Retinal pigment epithelial cell (primary cell): ENCODE data around the gene SLC25A34.

Source experiments
- DNase-seq: peaks from one replicate; pipeline ENCODE4 v3.0.0-alpha.2; 2010; ENCODE audit warnings: low read depth
- H3K4me3 ChIP-seq: 2 replicates; pipeline ENCODE4 v1.5.1; 2011; ENCODE audit warnings: mild to moderate bottlenecking, low read length, control low read depth, moderate library complexity
- TF ChIP-seq, protein P1 (sequence below): conservative IDR thresholded peaks from 2 replicates; pipeline ENCODE4 v1.5.1; 2011; ENCODE audit warnings: low read depth, low read length, control low read depth, inconsistent platforms

The SLC25A34 gene

DNA sequence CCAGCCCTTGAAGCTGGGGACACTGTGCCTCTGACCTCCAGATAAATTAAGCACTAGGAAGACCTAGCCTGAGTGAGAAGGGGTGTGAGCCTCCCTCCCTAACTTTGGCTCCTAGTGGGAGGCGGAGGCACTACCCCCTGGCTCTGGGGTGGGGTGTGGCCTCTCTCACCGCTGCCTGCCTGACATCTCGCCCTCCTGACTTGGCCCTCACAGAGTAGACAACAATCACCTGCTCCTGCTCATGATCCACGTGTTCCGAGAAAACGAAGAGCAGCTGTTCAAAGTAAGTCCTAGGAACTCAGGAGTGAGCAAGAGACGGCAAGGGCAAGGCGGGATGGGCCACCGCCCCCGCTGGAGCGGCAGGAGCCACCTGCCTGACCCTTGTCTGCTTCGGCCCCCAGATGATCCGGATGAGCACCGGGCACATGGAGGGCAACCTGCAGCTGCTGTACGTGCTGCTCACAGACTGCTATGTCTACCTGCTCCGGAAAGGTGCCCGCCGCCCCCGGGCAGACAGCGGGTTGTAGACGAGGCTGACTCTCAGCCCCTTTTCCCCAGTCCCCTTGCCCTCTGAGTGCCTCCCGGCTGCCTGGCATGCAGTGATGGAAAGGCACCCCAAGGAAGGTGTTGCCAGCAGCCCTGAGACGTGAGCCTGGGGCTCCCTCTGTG is 8.1 kb upstream of the SLC25A34 start:
- no peak overlapping the region for H3K4me3 ChIP-seq
- no peak for DNase-seq
- TF ChIP-seq, protein P1, sequence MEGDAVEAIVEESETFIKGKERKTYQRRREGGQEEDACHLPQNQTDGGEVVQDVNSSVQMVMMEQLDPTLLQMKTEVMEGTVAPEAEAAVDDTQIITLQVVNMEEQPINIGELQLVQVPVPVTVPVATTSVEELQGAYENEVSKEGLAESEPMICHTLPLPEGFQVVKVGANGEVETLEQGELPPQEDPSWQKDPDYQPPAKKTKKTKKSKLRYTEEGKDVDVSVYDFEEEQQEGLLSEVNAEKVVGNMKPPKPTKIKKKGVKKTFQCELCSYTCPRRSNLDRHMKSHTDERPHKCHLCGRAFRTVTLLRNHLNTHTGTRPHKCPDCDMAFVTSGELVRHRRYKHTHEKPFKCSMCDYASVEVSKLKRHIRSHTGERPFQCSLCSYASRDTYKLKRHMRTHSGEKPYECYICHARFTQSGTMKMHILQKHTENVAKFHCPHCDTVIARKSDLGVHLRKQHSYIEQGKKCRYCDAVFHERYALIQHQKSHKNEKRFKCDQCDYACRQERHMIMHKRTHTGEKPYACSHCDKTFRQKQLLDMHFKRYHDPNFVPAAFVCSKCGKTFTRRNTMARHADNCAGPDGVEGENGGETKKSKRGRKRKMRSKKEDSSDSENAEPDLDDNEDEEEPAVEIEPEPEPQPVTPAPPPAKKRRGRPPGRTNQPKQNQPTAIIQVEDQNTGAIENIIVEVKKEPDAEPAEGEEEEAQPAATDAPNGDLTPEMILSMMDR, result no peak

DNA sequence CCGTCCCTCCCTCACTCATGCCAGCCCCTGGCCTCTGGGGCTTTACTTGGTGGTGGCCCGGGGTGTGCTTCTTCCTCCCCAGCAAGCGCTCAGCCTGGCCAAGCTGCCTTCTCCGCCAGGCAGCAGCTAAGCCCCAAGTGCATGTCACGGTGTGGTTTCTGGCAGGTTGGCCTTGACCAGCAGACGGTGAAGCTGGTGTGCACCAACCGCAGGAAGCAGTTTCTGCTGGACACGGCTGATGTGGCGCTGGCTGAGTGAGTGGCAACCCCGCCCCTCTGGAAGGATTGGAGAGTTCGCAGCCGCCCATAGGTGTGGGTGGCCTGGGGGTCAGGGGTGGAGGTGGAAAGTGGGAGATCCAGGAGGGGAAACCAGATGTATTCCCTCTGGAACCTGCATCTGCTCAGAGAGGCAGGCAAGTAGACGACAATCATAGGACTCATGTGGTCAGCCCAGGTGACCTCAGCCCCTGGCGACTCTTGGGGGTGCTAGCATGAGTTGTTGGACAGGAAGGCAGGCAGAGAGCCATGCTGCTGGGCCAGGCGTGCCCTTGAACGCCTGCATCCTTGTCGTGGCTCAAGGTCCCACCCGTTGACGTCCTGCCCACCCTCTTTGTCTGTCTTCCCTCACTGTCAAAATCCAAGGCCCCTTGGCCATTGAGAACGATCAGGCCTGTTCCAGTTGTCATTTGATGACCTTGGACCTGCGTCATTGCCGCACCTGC is 7.0 kb upstream of the SLC25A34 start:
- TF ChIP-seq, protein P1, result no peak
- no peak overlapping the region for H3K4me3 ChIP-seq
- DNase-seq, result no peak

DNA sequence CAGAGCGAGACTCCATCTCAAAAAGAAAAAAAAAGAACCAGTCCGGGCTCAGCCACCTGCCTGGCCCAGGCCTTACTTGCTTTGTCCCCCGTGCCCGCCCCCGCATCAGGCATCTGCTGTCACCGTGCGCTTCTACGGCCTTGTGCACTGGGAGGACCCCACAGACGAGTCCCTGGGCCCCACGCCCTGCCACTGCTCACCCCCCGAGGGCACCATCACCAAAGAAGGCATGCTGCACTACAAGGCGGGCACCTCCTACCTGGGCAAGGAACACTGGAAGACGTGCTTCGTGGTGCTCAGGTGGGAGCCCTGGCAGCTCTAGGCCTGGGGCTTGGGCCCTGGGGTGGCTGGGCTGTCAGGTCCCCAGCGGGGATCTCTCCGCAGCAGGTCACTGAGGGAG is 5.6 kb upstream of the SLC25A34 start:
- DNase-seq, result no peak

GRCh38 chr1:15730936-15731335 is 5.1 kb upstream of the SLC25A34 start:
- no peak for DNase-seq
- TF ChIP-seq, protein P1, result no peak

More for the DNA sequence above, 5.6 kb upstream of the SLC25A34 start:
- TF ChIP-seq, protein P1, result no peak
- H3K4me3 ChIP-seq, result no peak overlapping the region

GRCh38 chr1:15731735-15732685 is 4.0 kb upstream of the SLC25A34 start:
- no peak overlapping the region for H3K4me3 ChIP-seq
- TF ChIP-seq, protein P1, result no peak
- DNase-seq, result no peak

More at GRCh38 chr1:15730936-15731335, 5.1 kb upstream of the SLC25A34 start:
- no peak overlapping the region for H3K4me3 ChIP-seq

- TF ChIP-seq, protein P1, result no peak
- no peak for DNase-seq
- no peak overlapping the region for H3K4me3 ChIP-seq
Measured at GRCh38 chr1:15732686-15733081, 3.4 kb upstream of the SLC25A34 start.
